Measurements from ENCODE around the gene ACE. TPM values are rescaled to one million over a fixed set of nuclear protein-coding genes. Genes with fewer than 3 reads are reported as not detected.

ACE gene
- total RNA-seq, 1 donor from 2014 or later, result 1.0 TPM

DNA sequence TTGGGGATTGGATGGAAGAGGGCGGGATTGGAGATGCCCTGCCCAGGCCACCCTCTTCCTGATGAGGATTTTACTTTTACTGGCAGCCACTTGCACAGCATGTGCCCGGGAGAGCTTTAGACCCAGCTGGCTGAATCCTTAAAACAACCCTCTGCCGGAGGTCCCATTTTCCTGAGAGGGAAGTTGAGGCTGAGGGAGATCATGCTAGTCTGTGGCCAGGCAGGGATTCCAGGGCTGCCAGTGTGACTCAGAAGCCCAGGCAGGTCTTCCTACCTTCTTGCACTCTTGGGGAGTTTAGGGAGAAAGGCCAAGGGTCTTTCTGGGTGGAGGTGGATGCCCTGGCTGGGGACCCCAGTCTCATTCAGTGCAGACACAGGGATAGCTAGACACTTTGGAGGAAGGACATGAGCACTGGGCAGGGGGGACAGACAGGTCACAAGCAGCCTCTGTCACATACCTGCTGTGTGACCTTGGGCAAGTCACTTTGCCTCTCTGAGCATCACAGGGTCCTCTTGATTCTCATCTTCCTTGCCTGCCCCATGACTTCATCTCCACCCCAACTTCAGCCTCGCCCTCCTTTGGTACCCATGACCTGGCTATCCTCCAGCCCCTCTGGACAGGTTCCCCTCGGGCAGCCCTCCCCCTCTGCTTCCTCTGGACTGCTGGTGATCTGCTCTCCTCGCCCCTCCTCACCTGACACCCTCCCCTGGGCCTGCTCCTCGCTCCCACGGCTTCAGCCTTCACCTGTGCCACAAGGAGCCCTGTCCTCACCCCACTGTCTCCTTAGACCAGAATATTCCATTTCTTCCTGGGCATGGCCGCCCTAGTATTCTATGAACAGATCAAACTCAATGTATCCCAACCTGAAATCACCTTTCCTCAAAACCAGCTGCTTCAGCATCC is 62.1 kb downstream of the ACE start:
- H3K9me3 Mint-ChIP-seq (ENCODE audit: unreplicated experiment), result peaks cover 5% of the 10 kb centered on the region
- H3K36me3 Mint-ChIP-seq (ENCODE audit: low read depth, unreplicated experiment), result no peaks in the 10 kb centered on the region
- Histone ChIP-seq H3K4me2 (ENCODE audit: low read length) (peak overlapping the region; percentile 64), H3K9me3 (ENCODE audit: insufficient read depth, low read depth, low read length) (no peaks in the 10 kb centered on the region), H3K27ac (ENCODE audit: low read depth, low read length) (no peak overlapping the region), H4K20me1 (ENCODE audit: insufficient read depth, low read length) (no peaks in the 10 kb centered on the region), H3K79me2 (ENCODE audit: insufficient read depth, low read length) (no peaks in the 10 kb centered on the region), H3K36me3 (ENCODE audit: insufficient read depth, low read length) (no peaks in the 10 kb centered on the region), H3K4me3 (ENCODE audit: insufficient read depth, low read depth, low read length) (no peak overlapping the region), H2AFZ (ENCODE audit: low read depth, low read length) (no peak overlapping the region), H3K9ac (ENCODE audit: low read length) (no peak overlapping the region), H3K27me3 (ENCODE audit: insufficient read depth, low read length) (peaks cover 27% of the 10 kb centered on the region), H3K4me1 (ENCODE audit: insufficient read depth, low read length) (peaks cover 7% of the 10 kb centered on the region)
- H3K27ac Mint-ChIP-seq (ENCODE audit: unreplicated experiment), result no peak overlapping the region
- no peak overlapping the region for H3K4me3 Mint-ChIP-seq (ENCODE audit: unreplicated experiment)
- TF ChIP-seq, protein P1, sequence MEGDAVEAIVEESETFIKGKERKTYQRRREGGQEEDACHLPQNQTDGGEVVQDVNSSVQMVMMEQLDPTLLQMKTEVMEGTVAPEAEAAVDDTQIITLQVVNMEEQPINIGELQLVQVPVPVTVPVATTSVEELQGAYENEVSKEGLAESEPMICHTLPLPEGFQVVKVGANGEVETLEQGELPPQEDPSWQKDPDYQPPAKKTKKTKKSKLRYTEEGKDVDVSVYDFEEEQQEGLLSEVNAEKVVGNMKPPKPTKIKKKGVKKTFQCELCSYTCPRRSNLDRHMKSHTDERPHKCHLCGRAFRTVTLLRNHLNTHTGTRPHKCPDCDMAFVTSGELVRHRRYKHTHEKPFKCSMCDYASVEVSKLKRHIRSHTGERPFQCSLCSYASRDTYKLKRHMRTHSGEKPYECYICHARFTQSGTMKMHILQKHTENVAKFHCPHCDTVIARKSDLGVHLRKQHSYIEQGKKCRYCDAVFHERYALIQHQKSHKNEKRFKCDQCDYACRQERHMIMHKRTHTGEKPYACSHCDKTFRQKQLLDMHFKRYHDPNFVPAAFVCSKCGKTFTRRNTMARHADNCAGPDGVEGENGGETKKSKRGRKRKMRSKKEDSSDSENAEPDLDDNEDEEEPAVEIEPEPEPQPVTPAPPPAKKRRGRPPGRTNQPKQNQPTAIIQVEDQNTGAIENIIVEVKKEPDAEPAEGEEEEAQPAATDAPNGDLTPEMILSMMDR (IDR thresholded peaks at IDR 0.05; ENCODE audit: insufficient read depth, low read depth, low read length), result no peak
- no peak for TF ChIP-seq EZH2 (IDR thresholded peaks at IDR 0.05; ENCODE audit: insufficient read depth, low read length)
- DNase-seq (ENCODE audit: low read depth), result no peak
- H3K4me1 Mint-ChIP-seq (ENCODE audit: low read depth, unreplicated experiment), result no peaks in the 10 kb centered on the region
- FAIRE-seq, result no peak
- H3K27me3 Mint-ChIP-seq (ENCODE audit: low read depth, unreplicated experiment), result peaks cover 53% of the 10 kb centered on the region

DNA sequence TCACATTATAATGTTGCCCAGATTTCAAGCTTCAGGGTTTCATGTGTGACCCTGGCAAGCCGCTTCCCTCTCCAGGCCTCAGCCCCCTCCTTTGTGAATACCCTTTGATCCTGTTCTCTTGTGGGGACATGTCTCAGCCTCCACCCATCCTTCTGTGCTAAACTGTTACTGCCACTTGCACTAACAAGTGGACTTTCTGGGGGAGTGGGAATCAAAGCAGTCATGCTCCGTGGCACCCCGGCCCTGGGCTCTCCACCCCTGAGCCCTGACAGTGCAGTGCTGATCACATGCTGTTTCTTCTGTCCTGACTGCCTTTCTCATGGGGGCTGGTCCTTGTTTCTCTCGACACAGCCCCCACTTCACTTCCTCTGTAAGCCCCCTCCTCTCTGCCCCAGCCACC is 63.7 kb downstream of the ACE start:
- Histone ChIP-seq H3K4me3 (ENCODE audit: insufficient read depth, low read depth, low read length) (no peak overlapping the region), H3K79me2 (ENCODE audit: insufficient read depth, low read length) (no peaks in the 10 kb centered on the region), H3K4me1 (ENCODE audit: insufficient read depth, low read length) (peaks cover 7% of the 10 kb centered on the region), H3K4me2 (ENCODE audit: low read length) (no peak overlapping the region), H3K9ac (ENCODE audit: low read length) (no peak overlapping the region), H3K27ac (ENCODE audit: low read depth, low read length) (no peak overlapping the region), H3K9me3 (ENCODE audit: insufficient read depth, low read depth, low read length) (no peaks in the 10 kb centered on the region), H4K20me1 (ENCODE audit: insufficient read depth, low read length) (no peaks in the 10 kb centered on the region), H3K27me3 (ENCODE audit: insufficient read depth, low read length) (peaks cover 27% of the 10 kb centered on the region), H2AFZ (ENCODE audit: low read depth, low read length) (no peak overlapping the region), H3K36me3 (ENCODE audit: insufficient read depth, low read length) (no peaks in the 10 kb centered on the region)
- no peak for TF ChIP-seq EZH2 (IDR thresholded peaks at IDR 0.05; ENCODE audit: insufficient read depth, low read length)
- TF ChIP-seq, protein P1 (IDR thresholded peaks at IDR 0.05; ENCODE audit: insufficient read depth, low read depth, low read length), result no peak
- Mint-ChIP-seq H3K9me3 (ENCODE audit: unreplicated experiment) (peaks cover 5% of the 10 kb centered on the region), H3K4me3 (ENCODE audit: unreplicated experiment) (no peak overlapping the region), H3K27ac (ENCODE audit: unreplicated experiment) (no peak overlapping the region), H3K4me1 (ENCODE audit: low read depth, unreplicated experiment) (no peaks in the 10 kb centered on the region), H3K27me3 (ENCODE audit: low read depth, unreplicated experiment) (peaks cover 39% of the 10 kb centered on the region), H3K36me3 (ENCODE audit: low read depth, unreplicated experiment) (no peaks in the 10 kb centered on the region)
- DNase-seq (ENCODE audit: low read depth), result no peak
- no peak for FAIRE-seq

DNA sequence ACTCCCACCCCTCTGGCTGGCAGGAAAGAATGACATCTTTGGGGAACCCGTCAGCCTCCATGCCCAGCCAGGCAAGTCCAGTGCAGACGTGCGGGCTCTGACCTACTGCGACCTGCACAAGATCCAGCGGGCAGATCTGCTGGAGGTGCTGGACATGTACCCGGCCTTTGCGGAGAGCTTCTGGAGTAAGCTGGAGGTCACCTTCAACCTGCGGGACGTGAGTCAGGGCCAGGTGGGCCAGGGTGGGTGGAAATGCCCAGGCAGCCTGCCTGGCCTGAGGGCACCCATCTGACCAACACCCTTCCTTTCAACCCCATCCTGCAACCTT is 65.3 kb downstream of the ACE start:
- Mint-ChIP-seq H3K27ac (ENCODE audit: unreplicated experiment) (no peak overlapping the region), H3K4me1 (ENCODE audit: low read depth, unreplicated experiment) (no peaks in the 10 kb centered on the region), H3K9me3 (ENCODE audit: unreplicated experiment) (peaks cover 5% of the 10 kb centered on the region), H3K36me3 (ENCODE audit: low read depth, unreplicated experiment) (no peaks in the 10 kb centered on the region), H3K27me3 (ENCODE audit: low read depth, unreplicated experiment) (peaks cover 40% of the 10 kb centered on the region), H3K4me3 (ENCODE audit: unreplicated experiment) (no peak overlapping the region)
- no peak for FAIRE-seq
- no peaks in the 10 kb centered on the region for H3K79me2 ChIP-seq (ENCODE audit: insufficient read depth, low read length)
- TF ChIP-seq EZH2 (IDR thresholded peaks at IDR 0.05; ENCODE audit: insufficient read depth, low read length), result no peak
- TF ChIP-seq, protein P1 (IDR thresholded peaks at IDR 0.05; ENCODE audit: insufficient read depth, low read depth, low read length), result no peak
- H3K9me3 ChIP-seq (ENCODE audit: insufficient read depth, low read depth, low read length), result no peaks in the 10 kb centered on the region
- no peak overlapping the region for H3K27ac ChIP-seq (ENCODE audit: low read depth, low read length)
- H4K20me1 ChIP-seq (ENCODE audit: insufficient read depth, low read length), result no peaks in the 10 kb centered on the region
- H2AFZ ChIP-seq (ENCODE audit: low read depth, low read length), result no peak overlapping the region
- H3K36me3 ChIP-seq (ENCODE audit: insufficient read depth, low read length), result no peaks in the 10 kb centered on the region
- H3K9ac ChIP-seq (ENCODE audit: low read length), result no peak overlapping the region
- H3K4me2 ChIP-seq (ENCODE audit: low read length), result no peak overlapping the region
- H3K4me3 ChIP-seq (ENCODE audit: insufficient read depth, low read depth, low read length), result no peak overlapping the region
- peaks cover 7% of the 10 kb centered on the region for H3K4me1 ChIP-seq (ENCODE audit: insufficient read depth, low read length)
- DNase-seq (ENCODE audit: low read depth), result no peak
- peaks cover 25% of the 10 kb centered on the region for H3K27me3 ChIP-seq (ENCODE audit: insufficient read depth, low read length)

Measured in astrocyte (in vitro differentiated cells and primary cell).